DND-41 (cell line): ENCODE results near the gene UPK1A.

Source experiments
- CTCF ChIP-seq: IDR thresholded peaks from 2 replicates; pipeline ENCODE4 v1.5.1; 2012; ENCODE audit warnings: borderline replicate concordance, low read length, moderate library complexity, mild to moderate bottlenecking; ENCODE audit not compliant: poor library complexity, severe bottlenecking; ENCODE audit errors: extremely low read depth
- EZH2 ChIP-seq: IDR thresholded peaks from 3 replicates; pipeline ENCODE4 v1.6.1; 2012; ENCODE audit warnings: borderline replicate concordance, low read depth, mild to moderate bottlenecking, moderate library complexity, low read length, inconsistent platforms; ENCODE audit not compliant: severe bottlenecking

- TF ChIP-seq CTCF: no peak
- no peak for TF ChIP-seq EZH2
Observed at GRCh38 chr19:35628565-35629331, 37.6 kb upstream of the UPK1A start, which contains the start of gene RBM42.
